OCI-LY3 (cell line): ENCODE measurements around the gene TSR3.

Experiments used
- CTCF ChIP-seq: fragments of 200-600, 300-600 bp; sonication (generic); IDR thresholded peaks from 2 replicates; pipeline ENCODE4 v1.5.1; 2014; ENCODE audit warnings: antibody characterized with exemption, low read length, low read depth
- EZH2phosphoT487 ChIP-seq: fragments of 200-600 bp; shearing (Covaris generic); IDR thresholded peaks from 2 replicates; pipeline ENCODE4 v1.6.1; 2018; ENCODE audit warnings: antibody characterized with exemption, mixed run types, low read depth

GRCh38 chr16:1309888-1310831, 41.5 kb downstream of the TSR3 start:
- TF ChIP-seq EZH2phosphoT487 (no peak), CTCF (no peak)
